GM19035 (cell line): ENCODE results near the gene DHRSX.
"Not testable (repeated sequence)": the region's sequence is repeated elsewhere in the genome, so short reads cannot be mapped to it uniquely, and the experiment has no call there.

ENCODE experiments used
- ATAC-seq: cut with Tn5 transposase; IDR thresholded peaks from one replicate; pipeline ENCODE4 v1.9.1; 2021; ENCODE audit not compliant: unreplicated experiment

Gene DHRSX

GRCh38 chrX:2398064-2398656 lies 102.6 kb downstream of the DHRSX start:
- no peak for ATAC-seq

DNA sequence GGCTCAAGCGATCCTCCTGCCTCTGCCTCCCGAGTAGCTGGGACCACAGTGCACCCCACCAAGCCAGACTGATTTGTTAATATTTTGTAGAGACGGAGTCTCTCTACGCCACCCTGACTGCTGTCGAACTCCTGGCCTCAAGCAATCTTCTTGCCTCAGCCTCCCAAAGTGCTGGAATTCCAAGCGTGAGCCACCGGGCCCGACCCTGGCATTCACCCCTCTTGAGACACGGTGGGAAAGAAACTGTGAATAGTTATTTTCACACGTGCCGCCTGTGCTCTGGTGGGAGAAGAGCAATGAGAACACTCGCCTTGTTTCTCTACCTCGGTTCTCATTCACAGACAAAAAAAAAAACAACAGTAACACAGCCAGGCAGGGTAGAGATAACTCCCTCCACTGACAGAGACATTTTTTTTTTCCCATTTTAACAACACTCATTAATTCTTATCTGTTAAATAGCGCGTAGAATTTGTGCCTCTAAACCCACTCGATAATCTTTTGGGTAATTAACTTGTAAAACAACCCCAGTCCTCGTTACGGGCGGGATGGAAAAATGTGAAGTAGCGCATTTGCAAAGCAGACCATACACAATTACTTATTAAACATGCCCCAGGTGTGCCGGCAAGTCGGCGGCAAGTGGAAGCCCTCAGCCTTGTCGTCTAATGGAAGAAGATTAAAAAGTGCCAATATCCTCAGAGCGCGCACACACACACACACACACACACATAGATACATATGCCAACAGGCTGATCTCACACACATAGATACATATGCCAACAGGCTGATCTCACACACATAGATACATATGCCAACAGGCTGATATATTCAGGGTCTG lies 103.3 kb downstream of the DHRSX start:
- ATAC-seq: no peak

GRCh38 chrX:2395261-2395992 lies 105.3 kb downstream of the DHRSX start:
- no peak for ATAC-seq

DNA sequence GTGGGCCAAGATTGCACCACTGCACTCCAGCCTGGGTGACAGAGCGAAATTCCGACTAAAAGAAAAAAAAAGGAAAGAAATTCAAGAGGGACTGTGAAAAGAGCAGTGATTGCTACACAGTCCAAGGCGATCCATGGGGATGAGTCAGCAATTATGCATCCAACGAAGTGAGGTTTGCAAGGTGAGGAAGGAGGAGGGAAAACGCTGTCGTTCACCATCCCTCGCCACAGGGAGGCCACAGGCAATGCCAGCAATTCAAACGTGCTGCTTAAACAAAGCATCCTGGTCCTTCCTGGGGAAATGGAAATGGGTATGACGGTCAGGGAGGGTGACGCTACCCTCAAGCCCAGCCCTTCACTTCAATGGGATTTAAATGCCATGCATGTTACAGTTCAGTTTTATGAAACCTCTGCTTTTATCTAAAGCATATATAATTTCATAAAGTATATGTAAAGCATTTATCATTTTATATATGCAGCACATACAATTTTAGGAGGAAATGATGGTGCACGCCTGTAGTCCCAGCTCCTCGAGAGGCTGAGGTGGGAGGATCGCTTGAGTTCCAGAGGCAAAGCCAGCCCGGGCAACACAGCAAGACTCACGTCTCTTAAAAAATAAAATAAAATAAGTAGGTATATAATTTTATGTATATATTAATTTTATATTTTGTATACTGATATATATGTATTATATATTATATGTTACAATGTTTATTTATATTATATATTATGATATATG lies 108.7 kb downstream of the DHRSX start:
- no peak for ATAC-seq

GRCh38 chrX:2390754-2391153 lies 110.0 kb downstream of the DHRSX start:
- ATAC-seq: no peak

GRCh38 chrX:2389731-2390130 lies 111.0 kb downstream of the DHRSX start:
- ATAC-seq: not testable (repeated sequence)

DNA sequence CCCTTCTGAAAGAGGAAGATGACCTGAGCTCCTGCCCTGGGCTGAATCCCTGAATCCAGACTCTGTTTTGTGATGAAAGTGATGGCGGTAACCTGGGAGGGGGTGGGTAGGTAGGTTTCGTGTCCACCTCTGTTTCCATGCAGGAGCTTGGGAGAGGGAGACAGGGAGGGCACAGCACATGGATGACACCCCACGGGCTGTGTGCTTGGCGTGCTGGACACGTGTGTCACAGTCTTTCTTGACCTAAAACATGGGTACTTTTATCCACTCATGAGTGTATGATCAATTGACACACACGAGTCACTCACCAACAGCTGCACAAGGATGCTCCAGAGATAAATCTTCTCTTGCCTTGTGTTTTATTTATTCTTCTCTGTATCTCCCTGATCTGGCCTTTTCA lies 111.5 kb downstream of the DHRSX start:
- ATAC-seq: no peak

- no peak for ATAC-seq
Measured at GRCh38 chrX:2388669-2389068, 112.1 kb downstream of the DHRSX start.

DNA sequence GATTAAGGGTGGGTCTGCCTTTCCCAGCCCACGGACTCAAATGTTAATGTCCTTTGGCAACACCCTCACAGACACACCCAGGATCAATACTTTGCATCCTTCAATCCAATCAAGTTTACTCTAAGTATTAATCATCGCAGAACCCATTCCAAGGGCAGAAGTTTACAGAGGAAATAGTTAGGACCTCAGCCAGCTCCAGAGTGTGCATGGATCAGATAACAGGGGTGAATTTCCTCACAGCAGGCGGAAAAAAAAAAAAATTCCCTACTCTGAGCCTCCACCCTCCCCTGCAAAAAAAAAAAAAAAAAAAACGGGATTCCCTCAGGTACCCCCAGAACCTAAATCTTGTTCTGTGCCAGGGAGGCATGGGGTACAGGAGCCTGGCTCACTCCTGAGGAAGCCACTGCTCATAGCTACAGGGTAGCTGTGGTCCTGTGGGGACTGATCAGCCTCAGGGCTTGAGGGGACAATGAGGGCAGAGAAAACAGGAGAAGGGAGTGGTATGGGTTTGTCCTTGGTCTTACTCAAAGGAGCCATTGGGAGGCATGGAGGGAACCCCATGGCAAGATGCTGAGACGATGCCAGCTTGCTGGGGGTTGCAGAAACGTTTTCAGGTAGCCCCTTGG lies 113.0 kb downstream of the DHRSX start:
- ATAC-seq: no peak

DNA sequence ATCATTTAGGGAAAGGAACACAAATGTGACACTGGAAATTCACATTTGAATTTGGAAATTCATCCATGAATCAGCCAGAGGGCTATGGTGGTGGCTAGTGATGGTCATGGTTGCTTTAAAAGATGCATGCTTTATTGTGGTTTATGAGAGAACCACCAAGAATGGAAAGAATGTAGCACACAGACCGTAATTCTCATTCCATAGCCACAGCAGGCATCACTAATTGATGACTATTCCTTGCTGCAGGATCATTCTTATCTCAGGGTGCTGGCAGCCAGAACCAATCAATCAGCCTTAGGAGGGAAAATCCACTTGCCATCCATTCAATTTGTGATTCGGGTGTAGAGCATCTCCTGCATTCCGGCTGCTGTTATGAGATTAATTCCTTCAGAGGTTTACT lies 115.6 kb downstream of the DHRSX start:
- ATAC-seq: no peak

DNA sequence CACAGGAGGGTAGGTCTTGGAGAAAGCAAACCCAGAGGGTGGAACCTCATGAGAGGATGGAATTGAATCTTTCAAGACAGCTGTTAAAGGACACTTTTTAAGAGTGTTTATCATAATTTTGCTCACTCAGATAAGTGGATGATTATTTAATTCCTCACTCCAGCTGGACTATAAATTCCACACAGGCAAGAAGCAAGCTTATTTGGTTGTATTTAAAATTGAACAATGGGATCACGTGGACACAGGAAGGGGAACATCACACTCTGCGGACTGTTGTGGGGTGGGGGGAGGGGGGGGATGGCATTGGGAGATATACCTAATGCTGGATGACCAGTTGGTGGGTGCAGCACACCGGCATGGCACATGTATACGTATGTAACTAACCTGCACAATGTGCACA lies 116.3 kb downstream of the DHRSX start:
- ATAC-seq: no peak

- ATAC-seq: no peak
Measured at GRCh38 chrX:2383735-2384134, 117.0 kb downstream of the DHRSX start.

- no peak for ATAC-seq
Measured at GRCh38 chrX:2383144-2383543, 117.6 kb downstream of the DHRSX start.

GRCh38 chrX:2382433-2383048 lies 118.2 kb downstream of the DHRSX start:
- not testable (repeated sequence) for ATAC-seq

GRCh38 chrX:2376166-2376565 lies 124.6 kb downstream of the DHRSX start:
- ATAC-seq: no peak

- no peak for ATAC-seq
Measured at GRCh38 chrX:2374086-2374485, 126.7 kb downstream of the DHRSX start.

DNA sequence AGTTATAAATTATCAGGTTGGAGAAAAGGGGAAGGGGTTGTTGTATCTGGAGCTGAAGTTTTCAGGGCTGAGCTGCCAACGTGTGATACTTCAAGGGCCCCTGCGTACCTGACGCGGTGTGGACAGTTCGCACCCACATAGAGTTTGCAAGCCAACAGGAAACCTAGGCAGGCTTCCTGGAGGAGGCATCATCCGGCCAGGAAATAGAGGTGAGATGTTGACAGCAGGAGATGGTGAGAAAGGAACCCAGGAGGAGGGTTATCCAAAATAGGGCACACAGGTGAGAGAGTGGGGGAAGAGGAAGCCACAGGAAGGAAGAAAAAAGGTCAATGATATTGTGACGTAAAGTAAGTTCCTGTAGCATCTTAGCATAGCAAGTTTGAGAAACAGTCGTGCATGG lies 127.2 kb downstream of the DHRSX start:
- ATAC-seq: no peak

- no peak for ATAC-seq
Measured at GRCh38 chrX:2371026-2371711, 129.6 kb downstream of the DHRSX start.

DNA sequence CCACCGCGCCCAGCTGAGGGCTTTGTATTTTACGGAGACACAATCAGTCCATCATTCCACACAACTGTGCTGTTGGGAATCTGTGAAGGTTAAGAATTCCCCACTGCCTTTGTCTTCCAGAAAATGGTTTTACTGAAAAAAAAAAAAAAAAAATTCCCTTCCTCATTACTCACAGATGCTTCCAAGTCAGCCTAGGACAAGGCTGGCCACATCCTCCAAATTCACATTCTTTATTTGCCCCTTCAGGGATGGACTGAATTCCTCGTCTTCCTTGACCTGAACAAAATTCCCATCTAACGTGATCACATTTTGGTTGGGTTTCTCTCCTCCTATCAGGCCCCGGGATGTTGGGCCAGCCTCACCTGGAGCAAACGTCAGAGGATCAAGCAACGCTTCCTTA lies 130.3 kb downstream of the DHRSX start:
- ATAC-seq: no peak

- no peak for ATAC-seq
Measured at GRCh38 chrX:2369206-2369605, 131.6 kb downstream of the DHRSX start.
